HL-60 (cell line): ENCODE results near the gene SLC35C1.

Experiments
- DNase-seq, 2 experiments: peaks; one replicate each; pipeline ENCODE4 v3.0.0-alpha.2; 2010 to 2020; ENCODE audit warnings: low read depth in 1 of 2, low spot score in 1 of 2
- H3K27ac ChIP-seq: fragments of 250-450 bp; sonication (Bioruptor Pico); replicated peaks from 2 replicates; pipeline ENCODE4 v1.5.1; 2020; ENCODE audit warnings: mild to moderate bottlenecking, moderate library complexity
- H3K27me3 ChIP-seq: fragments of 250-450 bp; sonication (Bioruptor Pico); 2 replicates; pipeline ENCODE4 v1.5.1; 2021; ENCODE audit warnings: mild to moderate bottlenecking, moderate library complexity; ENCODE audit not compliant: insufficient read depth, poor library complexity, severe bottlenecking
- H3K4me3 ChIP-seq: replicated peaks from 2 replicates; pipeline ENCODE4 v1.5.1; 2011; ENCODE audit warnings: mild to moderate bottlenecking, control low read depth, low read length; ENCODE audit not compliant: insufficient read depth
- GABPA ChIP-seq: IDR thresholded peaks from 2 replicates; pipeline ENCODE4 v1.6.1; 2012; ENCODE audit warnings: low read depth
- POLR2AphosphoS5 ChIP-seq: IDR thresholded peaks from 2 replicates; pipeline ENCODE4 v1.6.1; 2012; ENCODE audit warnings: low read depth
- SPI1 ChIP-seq: IDR thresholded peaks from 2 replicates; pipeline ENCODE4 v1.6.1; 2012; ENCODE audit warnings: low read depth, mild to moderate bottlenecking, borderline replicate concordance
- TF ChIP-seq, protein P1 (sequence below): IDR thresholded peaks from one replicate; pipeline ENCODE4 v1.5.1; 2011; ENCODE audit warnings: low read length, control low read depth, inconsistent platforms; ENCODE audit not compliant: insufficient read depth
- TF ChIP-seq, protein P2 (sequence below): IDR thresholded peaks from 2 replicates; pipeline ENCODE4 v1.6.1; 2012; ENCODE audit warnings: low read depth; ENCODE audit not compliant: insufficient replicate concordance

Gene SLC35C1

DNA sequence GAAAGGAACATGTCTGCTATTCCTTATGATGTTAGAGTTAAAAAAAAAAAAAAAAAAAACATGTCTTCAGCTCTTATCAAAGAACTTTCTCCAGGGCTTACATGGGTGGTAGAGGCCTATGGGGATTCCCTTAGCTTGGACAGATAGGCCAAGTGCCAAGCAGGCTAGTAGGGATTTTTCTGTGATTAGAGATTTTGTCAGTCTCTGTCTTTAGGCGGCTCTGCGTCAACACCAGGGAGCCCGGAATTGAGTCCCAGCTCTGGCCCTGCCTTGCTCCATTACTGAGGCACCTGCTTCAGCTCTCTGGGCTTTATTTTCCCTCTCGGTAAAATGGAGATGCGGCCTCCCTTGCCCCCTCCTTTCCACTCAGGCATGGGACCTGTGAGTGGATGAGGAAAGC lies 55.4 kb downstream of the SLC35C1 start:
- TF ChIP-seq, protein P1, sequence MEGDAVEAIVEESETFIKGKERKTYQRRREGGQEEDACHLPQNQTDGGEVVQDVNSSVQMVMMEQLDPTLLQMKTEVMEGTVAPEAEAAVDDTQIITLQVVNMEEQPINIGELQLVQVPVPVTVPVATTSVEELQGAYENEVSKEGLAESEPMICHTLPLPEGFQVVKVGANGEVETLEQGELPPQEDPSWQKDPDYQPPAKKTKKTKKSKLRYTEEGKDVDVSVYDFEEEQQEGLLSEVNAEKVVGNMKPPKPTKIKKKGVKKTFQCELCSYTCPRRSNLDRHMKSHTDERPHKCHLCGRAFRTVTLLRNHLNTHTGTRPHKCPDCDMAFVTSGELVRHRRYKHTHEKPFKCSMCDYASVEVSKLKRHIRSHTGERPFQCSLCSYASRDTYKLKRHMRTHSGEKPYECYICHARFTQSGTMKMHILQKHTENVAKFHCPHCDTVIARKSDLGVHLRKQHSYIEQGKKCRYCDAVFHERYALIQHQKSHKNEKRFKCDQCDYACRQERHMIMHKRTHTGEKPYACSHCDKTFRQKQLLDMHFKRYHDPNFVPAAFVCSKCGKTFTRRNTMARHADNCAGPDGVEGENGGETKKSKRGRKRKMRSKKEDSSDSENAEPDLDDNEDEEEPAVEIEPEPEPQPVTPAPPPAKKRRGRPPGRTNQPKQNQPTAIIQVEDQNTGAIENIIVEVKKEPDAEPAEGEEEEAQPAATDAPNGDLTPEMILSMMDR = no peak
- TF ChIP-seq POLR2AphosphoS5 (no peak), GABPA (no peak), SPI1 (no peak)
- TF ChIP-seq, protein P2, sequence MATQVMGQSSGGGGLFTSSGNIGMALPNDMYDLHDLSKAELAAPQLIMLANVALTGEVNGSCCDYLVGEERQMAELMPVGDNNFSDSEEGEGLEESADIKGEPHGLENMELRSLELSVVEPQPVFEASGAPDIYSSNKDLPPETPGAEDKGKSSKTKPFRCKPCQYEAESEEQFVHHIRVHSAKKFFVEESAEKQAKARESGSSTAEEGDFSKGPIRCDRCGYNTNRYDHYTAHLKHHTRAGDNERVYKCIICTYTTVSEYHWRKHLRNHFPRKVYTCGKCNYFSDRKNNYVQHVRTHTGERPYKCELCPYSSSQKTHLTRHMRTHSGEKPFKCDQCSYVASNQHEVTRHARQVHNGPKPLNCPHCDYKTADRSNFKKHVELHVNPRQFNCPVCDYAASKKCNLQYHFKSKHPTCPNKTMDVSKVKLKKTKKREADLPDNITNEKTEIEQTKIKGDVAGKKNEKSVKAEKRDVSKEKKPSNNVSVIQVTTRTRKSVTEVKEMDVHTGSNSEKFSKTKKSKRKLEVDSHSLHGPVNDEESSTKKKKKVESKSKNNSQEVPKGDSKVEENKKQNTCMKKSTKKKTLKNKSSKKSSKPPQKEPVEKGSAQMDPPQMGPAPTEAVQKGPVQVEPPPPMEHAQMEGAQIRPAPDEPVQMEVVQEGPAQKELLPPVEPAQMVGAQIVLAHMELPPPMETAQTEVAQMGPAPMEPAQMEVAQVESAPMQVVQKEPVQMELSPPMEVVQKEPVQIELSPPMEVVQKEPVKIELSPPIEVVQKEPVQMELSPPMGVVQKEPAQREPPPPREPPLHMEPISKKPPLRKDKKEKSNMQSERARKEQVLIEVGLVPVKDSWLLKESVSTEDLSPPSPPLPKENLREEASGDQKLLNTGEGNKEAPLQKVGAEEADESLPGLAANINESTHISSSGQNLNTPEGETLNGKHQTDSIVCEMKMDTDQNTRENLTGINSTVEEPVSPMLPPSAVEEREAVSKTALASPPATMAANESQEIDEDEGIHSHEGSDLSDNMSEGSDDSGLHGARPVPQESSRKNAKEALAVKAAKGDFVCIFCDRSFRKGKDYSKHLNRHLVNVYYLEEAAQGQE = no peak
- H3K4me3 ChIP-seq = no peak overlapping the region
- H3K27ac ChIP-seq = no peak overlapping the region
- no peaks in the 10 kb centered on the region for H3K27me3 ChIP-seq
- DNase-seq = no peak

DNA sequence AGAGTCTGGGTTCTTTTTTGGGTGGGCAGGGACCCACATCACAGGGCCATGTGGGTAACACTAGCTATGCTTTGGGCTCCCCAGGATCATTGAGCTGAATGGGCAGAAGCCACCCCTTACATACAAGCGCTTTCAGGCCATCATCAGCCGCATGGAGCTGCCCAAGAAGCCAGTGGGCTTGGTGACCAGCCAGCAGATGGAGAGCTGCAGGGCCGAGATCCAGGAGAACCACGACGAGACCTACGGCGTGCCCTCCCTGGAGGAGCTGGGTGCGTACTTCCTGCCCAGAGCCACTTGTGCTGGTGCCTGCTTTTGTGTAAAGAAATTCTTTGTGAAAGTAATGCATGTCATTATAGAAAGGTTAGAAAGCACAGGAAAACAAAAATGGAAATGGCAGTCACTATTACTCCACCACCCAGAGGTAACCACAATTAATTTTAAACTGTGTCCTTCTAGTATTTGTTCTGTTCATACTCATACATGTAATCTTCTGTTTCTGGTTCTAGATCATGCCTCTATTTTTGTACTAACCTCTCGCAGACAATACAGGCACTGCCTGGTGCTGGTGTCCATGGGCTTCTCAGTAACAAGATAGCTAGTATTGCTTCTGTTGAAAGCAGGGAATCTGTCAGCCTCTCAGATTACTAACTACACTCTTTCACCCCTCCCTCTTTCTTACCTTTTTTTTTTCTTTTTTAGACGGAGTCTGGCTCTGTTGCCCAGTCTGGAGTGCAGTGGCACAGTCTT lies 56.0 kb downstream of the SLC35C1 start:
- Histone ChIP-seq H3K27me3 (no peaks in the 10 kb centered on the region), H3K27ac (no peak overlapping the region), H3K4me3 (no peak overlapping the region)
- TF ChIP-seq POLR2AphosphoS5 = no peak
- no peak for DNase-seq
